GM12891 (cell line): ENCODE measurements around the gene TBL3.

Experiments
- DNase-seq: peaks from one replicate; pipeline ENCODE4 v3.0.0; 2011; ENCODE audit warnings: low spot score; ENCODE audit not compliant: insufficient read length
- FAIRE-seq: peaks from 2 replicates; lab custom pipeline; 2011; peaks lifted over from hg19 to GRCh38; lab: Jason Lieb, UNC
- PAX5 ChIP-seq: IDR thresholded peaks from 2 replicates; pipeline ENCODE4 v1.6.1; 2011; ENCODE audit warnings: low read length, moderate library complexity, mild to moderate bottlenecking; ENCODE audit not compliant: insufficient read depth, severe bottlenecking
- POLR2A ChIP-seq: IDR thresholded peaks from 2 replicates; pipeline ENCODE4 v1.6.1; 2011; ENCODE audit warnings: low read depth, low read length, control low read depth
- POLR2AphosphoS5 ChIP-seq: IDR thresholded peaks from 2 replicates; pipeline ENCODE4 v1.6.1; 2011; ENCODE audit warnings: low read depth, low read length, control low read depth
- POU2F2 ChIP-seq: IDR thresholded peaks from 2 replicates; pipeline ENCODE4 v1.6.1; 2011; ENCODE audit warnings: low read depth, mild to moderate bottlenecking, control low read depth, low read length, moderate library complexity
- SPI1 ChIP-seq: IDR thresholded peaks from 2 replicates; pipeline ENCODE4 v1.6.1; 2011; ENCODE audit warnings: low read depth, low read length, control low read depth
- TAF1 ChIP-seq: IDR thresholded peaks from 2 replicates; pipeline ENCODE4 v1.6.1; 2011; ENCODE audit warnings: low read depth, low read length, control low read depth

Gene TBL3

GRCh38 chr16:1990101-1990350 lies 18.2 kb downstream of the TBL3 start:
- DNase-seq = no peak
- no peak for FAIRE-seq
- TF ChIP-seq POLR2A (no peak), PAX5 (no peak), TAF1 (no peak), SPI1 (no peak), POLR2AphosphoS5 (no peak), POU2F2 (no peak)

GRCh38 chr16:1990351-1991134 lies 18.7 kb downstream of the TBL3 start:
- DNase-seq = no peak
- TF ChIP-seq TAF1 (no peak), PAX5 (no peak)
- FAIRE-seq = peak; percentile 45

GRCh38 chr16:1991135-1991551 lies 19.3 kb downstream of the TBL3 start:
- DNase-seq = no peak

GRCh38 chr16:1991588-1991947 lies 19.7 kb downstream of the TBL3 start:
- FAIRE-seq (no peak), DNase-seq (no peak)
- no peak for TF ChIP-seq POU2F2
- no peak for TF ChIP-seq SPI1

More at GRCh38 chr16:1991135-1991551, 19.3 kb downstream of the TBL3 start:
- FAIRE-seq = peak; percentile 93
- TF ChIP-seq TAF1 = no peak
- no peak for TF ChIP-seq SPI1
- peak; percentile 82 for TF ChIP-seq POU2F2
- no peak for TF ChIP-seq POLR2AphosphoS5

- DNase-seq (peak; percentile 99), FAIRE-seq (peak; percentile 72)
- TF ChIP-seq POLR2A (peak; percentile 35; the same call in 1 of the 2 replicates), POLR2AphosphoS5 (0 out of 2 replicates have a peak, but pooled peaks have one; percentile 22), PAX5 (no peak), SPI1 (no peak), TAF1 (0 out of 2 replicates have a peak, but pooled peaks have one; percentile 24), POU2F2 (no peak)
Measured at GRCh38 chr16:1991948-1992703, 20.3 kb downstream of the TBL3 start.

GRCh38 chr16:1992704-1993317 lies 21.0 kb downstream of the TBL3 start:
- no peak for DNase-seq
- TF ChIP-seq POLR2AphosphoS5 = no peak
- TF ChIP-seq SPI1 = no peak
- no peak for TF ChIP-seq POU2F2
- TF ChIP-seq POLR2A = no peak
- no peak for TF ChIP-seq PAX5
- TF ChIP-seq TAF1 = no peak
- FAIRE-seq = no peak

- no peak for DNase-seq
- peak; percentile 73 for FAIRE-seq
- TF ChIP-seq POU2F2 (no peak), SPI1 (no peak), TAF1 (no peak), PAX5 (no peak), POLR2A (no peak), POLR2AphosphoS5 (no peak)
Measured at GRCh38 chr16:1993731-1994131, 21.9 kb downstream of the TBL3 start.

GRCh38 chr16:1997494-1998359 lies 25.9 kb downstream of the TBL3 start:
- no peak for TF ChIP-seq POLR2AphosphoS5
- no peak for TF ChIP-seq POU2F2
- TF ChIP-seq TAF1 = no peak
- TF ChIP-seq SPI1 = no peak
- no peak for TF ChIP-seq PAX5
- TF ChIP-seq POLR2A = no peak
- no peak for FAIRE-seq
- no peak for DNase-seq

- FAIRE-seq (no peak), DNase-seq (no peak)
- TF ChIP-seq SPI1 (no peak), TAF1 (no peak), POLR2AphosphoS5 (no peak), POU2F2 (no peak), POLR2A (no peak), PAX5 (no peak)
Measured at GRCh38 chr16:1998360-1998835, 26.5 kb downstream of the TBL3 start.
